GM19193 (cell line): ENCODE measurements around the gene CHD2.
A peak's percentile ranks its signal among the peaks of the same experiment; 100 is the strongest.

Experiments
- POLR2A ChIP-seq: IDR thresholded peaks from 4 replicates; pipeline ENCODE4 v1.6.1; 2011; ENCODE audit not compliant: insufficient read depth, insufficient read length; ENCODE audit errors: extremely low read depth

Gene CHD2

DNA sequence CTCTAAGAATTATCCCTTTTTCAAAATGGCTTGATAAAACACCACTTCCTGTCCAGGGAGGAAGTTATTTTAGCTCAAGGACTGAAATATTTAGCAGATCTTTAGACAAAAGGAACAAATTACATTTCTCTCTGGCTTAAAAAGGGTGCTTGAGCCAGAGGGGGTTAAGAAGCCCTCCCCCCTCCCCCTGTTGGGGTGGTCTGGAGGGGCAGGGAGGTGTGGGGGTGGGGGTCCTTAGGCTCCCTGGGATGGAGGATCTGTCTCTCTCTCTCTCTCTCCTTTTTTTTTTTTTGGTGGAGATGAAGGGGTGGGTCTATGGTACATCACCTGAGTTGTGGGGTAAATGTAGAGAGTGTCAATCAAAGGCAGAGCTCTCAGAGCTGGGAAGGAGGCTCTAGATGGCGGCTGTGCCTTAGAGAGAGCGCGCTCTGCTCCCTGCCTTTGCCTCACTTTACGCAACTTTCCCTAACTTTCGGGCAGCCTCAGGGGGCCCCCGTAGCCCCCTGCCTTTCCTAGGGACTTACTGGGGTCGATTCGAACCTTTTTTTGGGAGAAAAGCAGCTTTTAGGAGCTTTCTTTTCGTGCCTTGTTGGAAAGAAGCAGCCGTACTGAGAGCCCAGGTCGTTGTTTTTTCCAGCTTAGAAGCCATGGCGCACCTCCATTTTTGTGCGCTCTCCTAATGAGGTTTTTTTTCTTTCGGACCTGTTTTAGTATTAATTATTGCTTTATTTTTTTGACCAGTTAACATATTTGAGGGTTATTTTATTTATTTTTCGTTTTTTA lies at the start of gene CHD2:
CHD2 (plus strand) TSS at position 377 of the 783 bp plus-strand sequence. CDS start 914 bp downstream, outside the sequence.
- peak; percentile 99 for TF ChIP-seq POLR2A

- TF ChIP-seq POLR2A, result no peak
These were observed 46.9 kb upstream of the CHD2 start for GRCh38 chr15:92853222-92853621.

- no peak for TF ChIP-seq POLR2A
These were observed 38.4 kb upstream of the CHD2 start for GRCh38 chr15:92861742-92862141.

GRCh38 chr15:92864127-92864814 lies 35.9 kb upstream of the CHD2 start:
- TF ChIP-seq POLR2A, result no peak

DNA sequence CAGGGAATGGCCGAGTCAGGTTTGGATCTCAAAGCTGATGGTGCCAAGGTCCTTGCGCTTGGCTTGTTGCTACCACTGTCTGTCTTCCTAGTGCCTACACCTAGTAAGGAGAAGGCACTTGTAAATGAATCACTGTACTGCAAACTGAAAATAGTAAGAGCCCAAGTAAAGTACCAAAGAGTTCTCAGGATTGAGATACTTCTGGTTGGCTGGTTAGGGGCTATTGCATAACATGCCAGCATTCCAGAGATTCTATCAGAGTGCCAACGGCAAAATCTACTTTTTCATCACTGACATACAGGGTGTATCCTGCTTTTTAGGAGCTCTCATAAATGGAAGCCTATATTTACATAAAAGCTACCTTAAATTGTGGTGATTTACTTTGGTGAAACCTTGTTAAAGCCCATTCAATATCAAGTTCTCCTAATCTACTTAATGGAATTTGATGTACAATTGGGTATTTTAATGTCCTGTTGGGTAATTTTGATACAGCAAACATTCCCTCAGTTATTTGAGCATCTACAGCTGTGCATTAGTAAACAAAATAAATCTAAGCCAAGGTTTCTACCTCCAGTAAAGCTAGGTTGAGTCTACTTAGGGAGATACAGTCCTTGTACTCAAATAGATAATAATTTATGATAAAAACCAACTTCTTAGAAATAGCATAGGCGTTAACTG lies 30.7 kb upstream of the CHD2 start:
- TF ChIP-seq POLR2A, result no peak

DNA sequence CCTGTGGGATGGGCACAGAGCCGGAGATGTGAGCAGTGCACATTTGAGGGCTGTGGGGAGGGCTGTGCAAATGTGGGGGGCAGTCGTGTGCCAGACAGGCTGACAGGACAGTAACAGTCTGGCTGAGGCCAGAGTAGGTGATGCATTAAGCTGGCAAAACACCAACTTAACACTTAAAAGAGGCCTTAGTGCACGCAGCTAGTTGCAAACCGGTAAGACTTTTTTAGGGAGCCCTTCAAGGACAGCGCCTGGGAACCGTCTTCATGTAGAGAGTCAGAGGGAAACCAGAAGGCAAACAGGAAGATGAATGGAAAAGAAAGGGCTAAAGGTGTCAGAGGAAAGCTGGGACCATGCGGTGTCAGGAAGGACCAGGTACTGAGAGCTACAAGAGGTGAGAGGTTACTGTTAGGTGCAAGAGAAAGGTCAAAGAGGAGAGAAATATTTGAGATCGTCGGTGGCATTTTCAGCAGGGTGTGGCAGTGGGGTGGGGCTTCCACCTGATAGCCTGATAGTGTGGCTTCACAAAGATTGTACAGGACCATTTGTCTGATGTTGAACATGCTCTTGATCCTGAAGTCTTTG lies 30.0 kb upstream of the CHD2 start:
- no peak for TF ChIP-seq POLR2A

- no peak for TF ChIP-seq POLR2A
These were observed 23.1 kb upstream of the CHD2 start for GRCh38 chr15:92877000-92877399.

DNA sequence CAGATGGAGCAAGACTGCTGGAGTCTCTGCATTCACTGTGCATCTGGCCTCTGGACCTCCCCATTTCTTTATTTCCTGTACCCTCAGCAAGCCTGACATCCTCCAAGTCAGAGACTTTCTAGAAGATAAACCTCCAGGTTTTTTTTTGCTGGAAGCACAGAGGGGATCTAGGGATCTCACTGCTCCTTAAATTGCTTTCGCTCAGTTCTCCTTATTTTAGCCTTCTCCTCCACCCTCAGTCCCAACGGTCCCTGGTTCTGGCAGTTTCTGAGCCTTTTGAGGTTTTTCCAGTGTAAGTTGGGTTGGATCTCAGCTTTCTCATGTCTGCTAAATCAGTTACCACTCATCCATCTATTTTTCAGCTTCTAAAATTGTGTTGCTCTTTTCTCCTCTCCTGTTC lies 22.7 kb upstream of the CHD2 start:
- no peak for TF ChIP-seq POLR2A

DNA sequence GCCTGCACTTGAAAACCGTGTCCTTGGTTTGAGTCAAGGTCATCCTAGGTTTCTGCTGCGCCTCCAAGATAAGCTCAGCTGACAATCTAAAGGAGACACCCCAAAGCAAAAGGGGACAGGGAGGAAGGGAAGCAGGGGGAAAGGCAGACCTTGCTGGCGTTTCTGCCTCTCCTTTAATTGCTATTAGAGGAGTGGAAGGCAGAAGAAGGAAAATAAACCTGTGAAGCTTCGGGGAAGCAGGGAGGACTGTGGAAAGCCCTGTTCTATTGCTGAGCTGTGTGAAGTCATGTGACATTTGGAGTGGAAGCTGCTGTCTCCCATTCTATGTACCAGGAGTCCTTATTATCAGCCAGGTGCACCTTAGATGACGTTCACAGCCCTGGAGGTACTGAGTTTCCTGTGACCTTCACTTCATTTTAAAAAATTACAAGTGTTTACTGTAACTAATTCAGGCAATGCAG lies 21.5 kb upstream of the CHD2 start:
- no peak for TF ChIP-seq POLR2A

GRCh38 chr15:92879949-92880725 lies 20.0 kb upstream of the CHD2 start:
- TF ChIP-seq POLR2A, result no peak

GRCh38 chr15:92880796-92881195 lies 19.3 kb upstream of the CHD2 start:
- no peak for TF ChIP-seq POLR2A

DNA sequence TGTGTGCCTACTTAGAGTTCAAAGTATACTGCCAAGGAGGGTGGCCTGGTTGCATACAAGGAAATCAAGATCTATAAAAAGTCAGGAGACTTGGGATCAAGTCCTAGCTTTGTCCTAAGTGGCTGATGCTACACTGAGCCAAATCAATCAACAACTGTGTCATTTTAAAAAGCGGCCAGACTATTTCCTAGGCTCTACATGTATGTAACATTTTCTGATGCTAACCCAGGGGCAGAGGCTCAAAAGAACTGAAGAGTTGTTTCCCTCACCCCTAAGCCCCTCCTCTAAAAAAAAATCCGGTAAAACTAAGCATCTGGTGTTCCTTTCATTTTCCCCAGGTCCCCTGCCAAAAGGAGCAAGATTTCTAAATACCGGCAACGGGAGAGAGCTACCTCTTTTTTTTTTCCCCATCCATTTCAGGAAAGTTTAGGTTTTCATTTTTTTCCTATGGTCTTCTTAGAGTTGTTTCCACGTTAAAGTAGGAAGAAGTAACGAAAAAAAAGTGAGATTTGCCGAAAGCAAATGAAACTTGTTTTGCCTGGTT lies 18.8 kb upstream of the CHD2 start:
- TF ChIP-seq POLR2A, result no peak

DNA sequence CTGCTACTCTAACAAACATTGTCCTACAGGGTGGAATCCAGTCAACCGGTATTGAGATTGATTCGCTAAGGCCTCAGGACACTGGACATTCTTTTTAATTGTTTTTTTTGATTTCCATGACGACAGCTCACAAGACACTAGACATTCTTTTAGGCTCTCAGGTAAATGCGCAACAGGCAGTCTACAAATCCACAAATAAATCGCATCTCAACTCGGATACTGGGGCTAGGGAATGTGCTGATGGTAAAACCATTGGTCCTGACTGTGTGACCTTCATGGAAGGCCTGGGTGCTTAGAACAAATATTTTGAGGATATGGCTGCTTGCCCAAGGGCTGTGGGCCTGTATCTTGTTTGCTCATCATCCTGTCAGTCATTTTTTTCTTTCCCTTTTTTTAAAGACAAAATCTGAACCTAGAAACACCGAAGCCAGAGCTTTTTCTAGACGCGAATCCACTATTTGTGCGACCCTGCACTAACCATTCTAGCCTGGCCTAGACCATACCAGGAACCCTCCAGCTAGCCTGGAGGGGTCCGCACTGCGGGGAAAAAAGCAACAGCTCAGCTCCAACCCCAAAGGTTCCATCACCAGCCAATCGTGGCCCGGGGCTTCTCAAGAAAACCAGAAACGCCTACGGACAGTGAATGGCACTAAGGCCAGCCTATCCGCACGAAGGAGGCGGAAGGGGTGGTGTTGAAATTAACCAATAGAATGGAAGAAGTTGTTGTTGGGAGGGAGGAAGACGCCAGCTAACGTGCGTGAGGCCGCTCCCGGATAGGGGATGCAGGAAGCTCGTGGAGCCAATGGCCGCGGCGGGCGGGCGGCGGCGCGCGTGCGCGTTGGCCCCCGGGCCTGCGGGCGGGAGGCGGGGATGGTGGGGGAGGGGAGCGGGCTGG lies 18.1 kb upstream of the CHD2 start:
- peak; percentile 94 for TF ChIP-seq POLR2A
